Measurements from ENCODE around the gene POR. TPM values are rescaled to one million over a fixed set of nuclear protein-coding genes. Genes with fewer than 3 reads are reported as not detected.
A peak's percentile ranks its signal among the peaks of the same experiment; 100 is the strongest.

The POR gene
- polyA plus RNA-seq, 1 donor from 2014 or later = 50.2 TPM

- H3K4me3 Mint-ChIP-seq = no peak overlapping the region
Measured at GRCh38 chr7:75963381-75963995, 48.5 kb downstream of the POR start.

GRCh38 chr7:75965617-75966016 lies 50.7 kb downstream of the POR start:
- no peaks in the 10 kb centered on the region for H3K4me1 Mint-ChIP-seq
- peak overlapping the region in 1 of 3 donors; percentile 24 for H3K27ac Mint-ChIP-seq
- H3K27me3 Mint-ChIP-seq = no peaks in the 10 kb centered on the region
- H3K36me3 Mint-ChIP-seq = peaks cover 11% of the 10 kb centered on the region
- no peaks in the 10 kb centered on the region for H3K9me3 Mint-ChIP-seq
- H3K4me3 Mint-ChIP-seq = no peak overlapping the region

More at GRCh38 chr7:75963381-75963995, 48.5 kb downstream of the POR start:
- no peaks in the 10 kb centered on the region for H3K9me3 Mint-ChIP-seq
- H3K36me3 Mint-ChIP-seq = peaks cover 8% of the 10 kb centered on the region
- no peaks in the 10 kb centered on the region for H3K27me3 Mint-ChIP-seq
- H3K4me1 Mint-ChIP-seq = no peaks in the 10 kb centered on the region
- no peak overlapping the region for H3K27ac Mint-ChIP-seq

- Mint-ChIP-seq H3K9me3 (no peaks in the 10 kb centered on the region), H3K27ac (no peak overlapping the region), H3K4me1 (no peaks in the 10 kb centered on the region), H3K27me3 (no peaks in the 10 kb centered on the region), H3K36me3 (peaks cover 11% of the 10 kb centered on the region), H3K4me3 (no peak overlapping the region)
Measured at GRCh38 chr7:75966190-75966961, 51.4 kb downstream of the POR start.

GRCh38 chr7:75967055-75967454 lies 52.1 kb downstream of the POR start:
- Mint-ChIP-seq H3K4me3 (no peak overlapping the region), H3K27me3 (no peaks in the 10 kb centered on the region), H3K4me1 (no peaks in the 10 kb centered on the region), H3K9me3 (no peaks in the 10 kb centered on the region), H3K36me3 (peaks cover 12% of the 10 kb centered on the region), H3K27ac (peak overlapping the region in 2 of 3 donors; percentile 13 to 53)

- H3K36me3 Mint-ChIP-seq = peaks cover 13% of the 10 kb centered on the region
- H3K9me3 Mint-ChIP-seq = no peaks in the 10 kb centered on the region
- no peak overlapping the region for H3K4me3 Mint-ChIP-seq
- H3K27me3 Mint-ChIP-seq = no peaks in the 10 kb centered on the region
- H3K27ac Mint-ChIP-seq = no peak overlapping the region
- no peaks in the 10 kb centered on the region for H3K4me1 Mint-ChIP-seq
Measured at GRCh38 chr7:75967487-75967997, 52.6 kb downstream of the POR start.

- Mint-ChIP-seq H3K4me3 (no peak overlapping the region), H3K36me3 (peaks cover 11% of the 10 kb centered on the region), H3K27ac (no peak overlapping the region), H3K4me1 (no peaks in the 10 kb centered on the region), H3K9me3 (no peaks in the 10 kb centered on the region), H3K27me3 (no peaks in the 10 kb centered on the region)
Measured at GRCh38 chr7:75968012-75968411, 53.1 kb downstream of the POR start.

GRCh38 chr7:75968561-75969001 lies 53.6 kb downstream of the POR start:
- H3K27me3 Mint-ChIP-seq = no peaks in the 10 kb centered on the region
- no peak overlapping the region for H3K4me3 Mint-ChIP-seq
- no peak overlapping the region for H3K27ac Mint-ChIP-seq
- H3K9me3 Mint-ChIP-seq = no peaks in the 10 kb centered on the region
- H3K36me3 Mint-ChIP-seq = peaks cover 8% of the 10 kb centered on the region
- no peaks in the 10 kb centered on the region for H3K4me1 Mint-ChIP-seq

GRCh38 chr7:75969182-75969581 lies 54.2 kb downstream of the POR start:
- H3K4me1 Mint-ChIP-seq = no peaks in the 10 kb centered on the region
- H3K9me3 Mint-ChIP-seq = no peaks in the 10 kb centered on the region
- no peaks in the 10 kb centered on the region for H3K27me3 Mint-ChIP-seq
- peaks cover 8% of the 10 kb centered on the region for H3K36me3 Mint-ChIP-seq
- no peak overlapping the region for H3K27ac Mint-ChIP-seq
- H3K4me3 Mint-ChIP-seq = no peak overlapping the region

- H3K9me3 Mint-ChIP-seq = no peaks in the 10 kb centered on the region
- no peaks in the 10 kb centered on the region for H3K27me3 Mint-ChIP-seq
- no peak overlapping the region for H3K4me3 Mint-ChIP-seq
- no peaks in the 10 kb centered on the region for H3K4me1 Mint-ChIP-seq
- H3K36me3 Mint-ChIP-seq = peaks cover 9% of the 10 kb centered on the region
- H3K27ac Mint-ChIP-seq = no peak overlapping the region
Measured at GRCh38 chr7:75969704-75970498, 54.9 kb downstream of the POR start.

- Mint-ChIP-seq H3K27ac (no peak overlapping the region), H3K36me3 (peaks cover 9% of the 10 kb centered on the region)
Measured at GRCh38 chr7:75971309-75971960, 56.5 kb downstream of the POR start.

GRCh38 chr7:75971961-75972763 lies 57.2 kb downstream of the POR start:
- Mint-ChIP-seq H3K9me3 (no peaks in the 10 kb centered on the region), H3K27me3 (no peaks in the 10 kb centered on the region), H3K27ac (no peak overlapping the region), H3K4me3 (no peak overlapping the region), H3K4me1 (no peaks in the 10 kb centered on the region), H3K36me3 (peaks cover 9% of the 10 kb centered on the region)

More at GRCh38 chr7:75971309-75971960, 56.5 kb downstream of the POR start:
- Mint-ChIP-seq H3K27me3 (no peaks in the 10 kb centered on the region), H3K9me3 (no peaks in the 10 kb centered on the region), H3K4me3 (no peak overlapping the region), H3K4me1 (no peaks in the 10 kb centered on the region)

- H3K4me3 Mint-ChIP-seq = peak overlapping the region in 1 of 4 donors; percentile 9
Measured at GRCh38 chr7:75977743-75978142, 62.8 kb downstream of the POR start.

GRCh38 chr7:75979759-75980429 lies 64.9 kb downstream of the POR start:
- Mint-ChIP-seq H3K9me3 (no peaks in the 10 kb centered on the region), H3K4me3 (no peak overlapping the region), H3K4me1 (no peaks in the 10 kb centered on the region), H3K27me3 (no peaks in the 10 kb centered on the region), H3K36me3 (peaks cover 5% of the 10 kb centered on the region), H3K27ac (no peak overlapping the region)

More at GRCh38 chr7:75977743-75978142, 62.8 kb downstream of the POR start:
- Mint-ChIP-seq H3K4me1 (no peaks in the 10 kb centered on the region), H3K36me3 (peaks cover 7% of the 10 kb centered on the region), H3K9me3 (no peaks in the 10 kb centered on the region), H3K27me3 (no peaks in the 10 kb centered on the region), H3K27ac (no peak overlapping the region)

Measured in IgD-negative memory B cell (primary cell).